ENCODE data around the gene RERE.

The RERE gene

GRCh38 chr1:8733484-8733883 lies 84.0 kb downstream of the RERE start:
- H3K27ac ChIP-seq (ENCODE audit: low read depth, low read length) = no peak overlapping the region
- no peaks in the 10 kb centered on the region for H3K36me3 ChIP-seq (ENCODE audit: low read length)
- H3K79me2 ChIP-seq (ENCODE audit: insufficient read depth, low read length) = no peaks in the 10 kb centered on the region
- H3K4me3 ChIP-seq (ENCODE audit: insufficient read depth, low read length, poor library complexity, severe bottlenecking) = no peak overlapping the region
- no peak overlapping the region for H2AFZ ChIP-seq (ENCODE audit: low read depth, low read length, severe bottlenecking)
- H3K4me2 ChIP-seq (ENCODE audit: low read depth, low read length, poor library complexity, severe bottlenecking) = no peak overlapping the region
- no peaks in the 10 kb centered on the region for H4K20me1 ChIP-seq (ENCODE audit: low read depth, low read length)
- H3F3A ChIP-seq (ENCODE audit: insufficient read depth) = no peaks in the 10 kb centered on the region
- no peaks in the 10 kb centered on the region for H3K9me3 ChIP-seq (ENCODE audit: insufficient read depth, low read length)
- H3K27me3 ChIP-seq (ENCODE audit: low read length) = no peaks in the 10 kb centered on the region
- no peak overlapping the region for H3K9ac ChIP-seq (ENCODE audit: low read length)
- TF ChIP-seq EZH2phosphoT487 (conservative IDR thresholded peaks at IDR 0.05; ENCODE audit: low read length) (no peak), CTCF (IDR thresholded peaks at IDR 0.05; ENCODE audit: insufficient read depth, low read length, poor library complexity, severe bottlenecking) (no peak)
- no peaks in the 10 kb centered on the region for H3K9me2 ChIP-seq (replicated peaks; ENCODE audit: insufficient read depth, low read length)

GRCh38 chr1:8731162-8731561 lies 86.3 kb downstream of the RERE start:
- no peaks in the 10 kb centered on the region for H3K36me3 ChIP-seq (ENCODE audit: low read length)
- no peaks in the 10 kb centered on the region for H3F3A ChIP-seq (ENCODE audit: insufficient read depth)
- no peak overlapping the region for H3K9ac ChIP-seq (ENCODE audit: low read length)
- no peaks in the 10 kb centered on the region for H3K9me3 ChIP-seq (ENCODE audit: insufficient read depth, low read length)
- H3K4me2 ChIP-seq (ENCODE audit: low read depth, low read length, poor library complexity, severe bottlenecking) = no peak overlapping the region
- no peak overlapping the region for H3K4me3 ChIP-seq (ENCODE audit: insufficient read depth, low read length, poor library complexity, severe bottlenecking)
- H3K79me2 ChIP-seq (ENCODE audit: insufficient read depth, low read length) = no peaks in the 10 kb centered on the region
- no peaks in the 10 kb centered on the region for H3K27me3 ChIP-seq (ENCODE audit: low read length)
- no peak overlapping the region for H2AFZ ChIP-seq (ENCODE audit: low read depth, low read length, severe bottlenecking)
- H3K27ac ChIP-seq (ENCODE audit: low read depth, low read length) = no peak overlapping the region
- no peaks in the 10 kb centered on the region for H4K20me1 ChIP-seq (ENCODE audit: low read depth, low read length)
- TF ChIP-seq EZH2phosphoT487 (conservative IDR thresholded peaks at IDR 0.05; ENCODE audit: low read length) (no peak), CTCF (IDR thresholded peaks at IDR 0.05; ENCODE audit: insufficient read depth, low read length, poor library complexity, severe bottlenecking) (no peak)
- no peaks in the 10 kb centered on the region for H3K9me2 ChIP-seq (replicated peaks; ENCODE audit: insufficient read depth, low read length)

GRCh38 chr1:8728464-8728863 lies 89.0 kb downstream of the RERE start:
- Histone ChIP-seq H3K4me2 (ENCODE audit: low read depth, low read length, poor library complexity, severe bottlenecking) (no peak overlapping the region), H3K27me3 (ENCODE audit: low read length) (no peaks in the 10 kb centered on the region), H3K79me2 (ENCODE audit: insufficient read depth, low read length) (no peaks in the 10 kb centered on the region), H3K4me3 (ENCODE audit: insufficient read depth, low read length, poor library complexity, severe bottlenecking) (no peak overlapping the region), H3K27ac (ENCODE audit: low read depth, low read length) (no peak overlapping the region), H3F3A (ENCODE audit: insufficient read depth) (0 out of 2 replicates have a peak, but pooled peaks cover 3% of the 10 kb centered on the region), H3K9ac (ENCODE audit: low read length) (no peak overlapping the region), H2AFZ (ENCODE audit: low read depth, low read length, severe bottlenecking) (no peak overlapping the region), H3K36me3 (ENCODE audit: low read length) (no peaks in the 10 kb centered on the region), H4K20me1 (ENCODE audit: low read depth, low read length) (no peaks in the 10 kb centered on the region), H3K9me3 (ENCODE audit: insufficient read depth, low read length) (no peaks in the 10 kb centered on the region), H3K9me2 (replicated peaks; ENCODE audit: insufficient read depth, low read length) (no peaks in the 10 kb centered on the region)
- TF ChIP-seq EZH2phosphoT487 (conservative IDR thresholded peaks at IDR 0.05; ENCODE audit: low read length) (no peak), CTCF (IDR thresholded peaks at IDR 0.05; ENCODE audit: insufficient read depth, low read length, poor library complexity, severe bottlenecking) (no peak)

Data from SU-DHL-6 (cell line).